ENCODE data around the gene TFAP2A. TPM values are rescaled to one million over a fixed set of nuclear protein-coding genes. Genes with fewer than 3 reads are reported as not detected.

TFAP2A gene
- total RNA-seq, 1 donor from 2014 or later: 0.59 TPM

DNA sequence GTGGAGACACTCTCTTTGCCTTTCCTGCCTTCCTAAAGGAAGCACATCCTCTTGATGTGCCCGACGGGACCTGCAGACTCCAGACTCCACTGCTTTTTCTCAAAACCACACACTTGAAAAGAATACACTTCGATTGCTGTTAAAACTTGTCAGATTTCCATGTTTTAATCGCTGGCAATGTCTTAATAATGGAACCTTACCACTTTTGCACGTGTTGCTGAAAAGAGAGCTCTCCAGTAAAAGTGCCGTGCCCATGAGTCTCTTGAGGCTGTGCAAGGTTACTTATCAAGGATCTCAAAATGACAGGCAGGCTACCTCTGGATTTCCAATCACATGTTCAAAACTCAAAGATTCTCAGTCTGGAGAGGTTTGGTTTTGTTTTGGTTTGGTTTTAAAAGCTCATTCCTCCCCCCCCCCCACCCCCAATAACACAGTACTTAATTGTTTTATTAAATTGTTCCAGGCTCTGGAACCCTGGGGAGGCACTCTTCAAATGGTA, 12.0 kb upstream of the TFAP2A start:
- no peak for DNase-seq (ENCODE audit: low read depth)

DNA sequence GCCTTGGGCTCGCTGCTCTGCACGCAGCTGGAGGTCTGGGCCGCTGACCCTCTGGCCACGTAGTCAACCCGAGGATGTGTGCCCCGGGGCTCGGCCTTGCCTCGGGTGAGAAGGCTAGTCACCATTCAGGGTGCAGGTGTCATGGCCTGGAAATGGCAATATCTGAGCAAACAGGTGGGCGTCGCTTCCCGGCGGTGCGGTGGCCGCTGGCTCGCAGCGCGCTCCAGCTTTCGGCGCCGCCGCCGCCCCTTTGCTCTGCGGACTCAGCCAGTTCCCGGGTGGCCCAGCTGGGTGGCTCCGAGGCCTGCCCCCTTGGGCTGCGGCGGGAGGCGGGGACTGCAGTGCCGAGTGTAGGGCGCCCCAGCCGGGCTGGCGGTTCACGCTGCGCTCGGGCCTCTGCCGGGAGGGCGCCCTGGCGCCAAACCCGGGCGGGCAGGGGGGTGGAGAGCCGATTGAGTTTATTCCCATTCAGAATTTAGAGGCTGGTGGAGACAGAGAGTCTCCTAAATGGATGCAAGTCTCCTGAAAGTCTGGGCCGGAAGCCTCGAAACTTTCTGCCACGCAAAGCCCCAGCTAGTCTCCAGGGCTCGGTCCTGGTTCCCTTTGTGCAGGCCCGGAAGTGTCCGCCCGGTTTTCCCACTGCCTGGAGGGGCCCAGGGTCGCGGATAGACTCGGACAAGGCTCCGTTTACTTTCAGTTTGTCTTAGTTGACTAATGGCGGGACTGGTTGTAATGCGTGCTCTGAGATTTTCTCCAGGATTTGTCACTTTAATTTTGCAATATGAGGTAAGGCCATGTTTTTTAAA, 11.3 kb upstream of the TFAP2A start:
- peak; percentile 57 for DNase-seq (ENCODE audit: low read depth)

DNA sequence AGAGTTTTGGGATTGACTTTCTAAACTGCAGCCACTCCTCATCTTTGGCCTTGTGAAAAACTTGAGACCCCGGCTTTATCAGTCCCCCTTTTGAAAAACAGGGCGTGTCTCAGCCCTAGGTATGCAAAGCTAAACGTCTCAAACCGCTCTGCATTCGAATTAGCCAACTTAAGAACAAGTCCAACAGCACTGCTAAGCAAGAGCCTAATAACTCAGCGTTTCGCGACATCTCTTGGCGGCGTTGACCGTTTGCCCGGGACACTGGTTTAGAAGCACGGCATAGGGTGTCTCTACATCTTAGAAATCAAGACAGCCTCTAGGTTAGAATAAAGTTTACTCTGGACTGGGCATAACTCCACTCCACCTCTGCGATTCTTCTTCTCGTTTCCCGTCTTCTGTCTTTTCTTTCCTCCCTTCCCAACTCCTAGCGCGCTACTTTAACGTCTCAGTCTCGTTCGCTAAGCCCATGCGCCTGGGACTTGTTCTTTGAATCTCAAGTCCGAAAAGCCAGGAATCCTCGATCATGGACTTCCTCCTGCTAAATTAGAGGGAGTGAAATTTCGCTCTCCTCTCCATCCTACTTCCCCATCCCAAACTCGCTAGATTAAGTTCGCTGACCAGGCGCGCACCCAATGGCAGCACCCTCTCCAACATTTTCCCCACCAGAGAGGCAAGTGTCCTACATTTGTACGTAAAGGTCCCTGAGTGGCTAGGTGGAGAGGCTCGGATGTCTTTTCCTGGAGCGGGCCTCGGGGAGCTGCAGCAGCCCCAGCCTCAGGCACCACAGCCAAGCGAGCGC, 10.5 kb upstream of the TFAP2A start:
- no peak for DNase-seq (ENCODE audit: low read depth)

DNA sequence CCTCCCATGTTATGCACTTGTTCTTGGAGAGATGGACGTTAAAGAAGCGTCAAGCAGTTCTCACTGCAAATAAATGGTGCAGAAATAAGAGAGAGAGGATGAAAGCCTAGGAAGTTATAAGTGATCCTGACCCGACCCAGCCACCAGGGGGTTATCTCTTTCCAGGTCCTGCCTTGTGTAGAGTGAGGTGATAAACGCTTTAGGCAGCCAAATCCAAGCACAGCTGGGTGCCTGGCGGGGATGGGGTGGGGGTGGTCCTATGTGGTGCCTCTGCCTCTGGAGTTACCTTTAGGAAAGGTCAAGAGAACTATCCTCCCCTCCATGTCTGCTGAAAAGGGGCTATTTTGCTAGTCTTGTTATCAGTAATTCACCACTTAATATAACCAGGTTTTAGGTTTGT, 9.2 kb upstream of the TFAP2A start:
- DNase-seq (ENCODE audit: low read depth): no peak

DNA sequence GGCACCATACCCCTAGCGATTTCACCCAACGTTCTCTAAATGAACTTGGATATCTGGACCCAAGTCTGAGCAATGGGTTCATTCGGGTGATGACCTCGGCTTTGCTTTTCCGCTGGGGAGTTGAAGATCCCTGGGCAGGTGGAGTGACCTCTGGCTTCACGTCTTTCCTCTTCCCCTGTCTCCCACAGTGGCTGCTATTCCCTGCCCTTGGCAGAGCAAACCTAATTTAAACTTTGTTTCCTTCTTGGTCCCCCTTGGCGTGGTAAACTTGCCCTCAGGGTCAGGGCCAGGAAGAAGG, 7.8 kb upstream of the TFAP2A start:
- DNase-seq (ENCODE audit: low read depth): no peak

DNA sequence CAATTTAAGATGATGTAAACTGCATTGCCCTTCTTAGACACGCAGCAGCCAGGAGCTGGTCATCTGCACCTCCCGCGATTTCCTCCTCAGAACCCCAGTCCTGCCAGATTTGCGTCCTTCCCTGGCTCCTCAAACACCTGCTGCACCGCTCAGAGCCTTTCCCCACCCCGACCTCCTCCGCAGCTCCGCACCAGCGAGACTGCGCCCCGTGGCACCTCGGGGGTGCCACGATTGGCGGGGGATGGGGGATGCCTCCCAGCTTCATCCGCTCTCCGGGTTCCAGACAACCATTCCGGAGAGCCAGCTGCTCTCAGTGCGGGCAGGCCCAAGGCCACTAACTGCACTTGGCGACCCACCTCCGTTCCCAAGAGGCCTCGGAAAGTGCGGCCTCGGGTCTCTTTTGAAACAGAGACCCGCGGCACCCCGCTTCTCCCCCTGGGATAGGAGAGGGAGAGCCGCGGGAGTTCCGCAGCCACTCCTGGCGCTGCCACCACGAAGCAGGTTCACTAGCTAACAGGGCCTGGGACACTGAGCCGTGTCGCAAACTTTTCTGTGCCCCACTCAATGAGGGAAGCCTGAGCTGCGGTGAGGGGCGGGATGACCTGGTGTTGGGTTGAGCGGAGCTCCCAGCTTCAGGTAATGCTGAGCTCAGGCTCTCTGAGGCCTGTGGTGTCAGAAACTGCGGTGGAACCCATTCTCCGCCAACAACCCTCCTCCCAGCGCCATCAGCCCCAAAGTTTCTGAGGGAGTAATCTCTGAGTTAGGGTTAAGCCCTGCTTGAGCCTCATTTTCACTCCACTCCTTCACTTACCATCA, 7.3 kb upstream of the TFAP2A start:
- no peak for DNase-seq (ENCODE audit: low read depth)

DNA sequence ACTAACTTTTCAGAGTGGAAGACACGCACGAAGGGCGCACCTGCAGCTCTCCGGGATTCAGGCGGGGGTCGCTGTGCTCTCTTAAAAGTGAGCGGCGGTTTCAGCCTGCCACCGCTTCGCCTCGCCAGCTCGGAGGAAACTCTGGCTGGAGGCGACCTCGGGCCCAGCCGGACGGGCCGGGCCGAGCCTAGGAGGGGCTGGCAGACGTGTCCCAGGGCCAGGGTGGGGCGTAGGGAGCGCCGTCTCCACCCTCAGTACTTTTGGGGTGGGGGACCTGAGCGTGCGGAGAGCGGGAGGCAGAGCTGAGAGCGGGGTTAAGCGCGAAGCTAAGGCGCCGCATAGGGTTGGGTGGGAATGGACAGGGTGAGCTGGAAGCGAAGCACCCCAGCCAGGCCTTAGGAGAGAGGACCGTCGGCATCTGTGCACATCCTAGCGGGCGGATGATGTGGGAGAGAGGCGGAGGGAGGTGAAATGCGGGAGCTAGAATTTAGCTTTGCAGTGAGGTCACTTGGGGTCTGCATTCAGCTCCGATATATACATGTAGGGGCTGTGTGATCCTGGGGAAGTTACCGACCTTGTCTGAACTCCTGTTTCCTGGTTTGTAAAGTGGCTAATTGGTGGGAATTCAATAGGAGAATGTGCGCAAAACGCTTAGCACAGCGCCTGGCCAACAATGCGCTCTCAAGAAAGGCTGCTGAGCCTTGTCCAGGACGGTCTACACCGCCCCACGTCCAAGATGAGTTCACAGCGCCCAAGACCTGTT, 6.5 kb upstream of the TFAP2A start:
- DNase-seq (ENCODE audit: low read depth): no peak

DNA sequence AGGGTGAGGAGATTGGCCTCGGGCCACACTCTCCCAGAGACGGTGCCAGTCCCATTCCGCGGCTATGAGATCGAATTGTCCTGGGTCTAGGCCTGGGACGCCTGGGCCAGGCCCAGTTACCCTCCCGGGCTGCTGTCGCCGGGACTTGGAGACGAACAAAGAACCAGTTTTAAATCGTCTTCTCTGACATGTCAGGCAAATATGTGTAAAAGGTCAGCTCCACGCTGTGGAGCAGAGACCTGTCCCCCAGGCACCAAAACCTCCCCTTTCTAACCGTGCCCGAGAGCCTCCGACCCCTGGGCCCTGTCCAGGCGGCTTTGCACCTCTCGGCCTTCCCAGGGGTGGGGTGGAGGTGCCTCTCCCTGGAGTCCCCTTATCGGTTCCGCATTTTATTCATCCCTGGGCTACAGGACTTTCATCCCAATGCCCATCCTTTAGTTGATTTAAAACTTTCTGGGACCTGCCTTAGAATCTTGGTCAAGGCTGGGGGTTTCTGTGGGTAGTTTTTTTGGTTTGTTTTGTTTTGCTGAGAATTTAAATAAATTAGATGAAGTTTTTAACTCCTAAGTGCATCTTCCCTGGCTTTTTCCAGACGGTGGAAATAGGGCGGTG, 5.8 kb upstream of the TFAP2A start:
- no peak for DNase-seq (ENCODE audit: low read depth)

DNA sequence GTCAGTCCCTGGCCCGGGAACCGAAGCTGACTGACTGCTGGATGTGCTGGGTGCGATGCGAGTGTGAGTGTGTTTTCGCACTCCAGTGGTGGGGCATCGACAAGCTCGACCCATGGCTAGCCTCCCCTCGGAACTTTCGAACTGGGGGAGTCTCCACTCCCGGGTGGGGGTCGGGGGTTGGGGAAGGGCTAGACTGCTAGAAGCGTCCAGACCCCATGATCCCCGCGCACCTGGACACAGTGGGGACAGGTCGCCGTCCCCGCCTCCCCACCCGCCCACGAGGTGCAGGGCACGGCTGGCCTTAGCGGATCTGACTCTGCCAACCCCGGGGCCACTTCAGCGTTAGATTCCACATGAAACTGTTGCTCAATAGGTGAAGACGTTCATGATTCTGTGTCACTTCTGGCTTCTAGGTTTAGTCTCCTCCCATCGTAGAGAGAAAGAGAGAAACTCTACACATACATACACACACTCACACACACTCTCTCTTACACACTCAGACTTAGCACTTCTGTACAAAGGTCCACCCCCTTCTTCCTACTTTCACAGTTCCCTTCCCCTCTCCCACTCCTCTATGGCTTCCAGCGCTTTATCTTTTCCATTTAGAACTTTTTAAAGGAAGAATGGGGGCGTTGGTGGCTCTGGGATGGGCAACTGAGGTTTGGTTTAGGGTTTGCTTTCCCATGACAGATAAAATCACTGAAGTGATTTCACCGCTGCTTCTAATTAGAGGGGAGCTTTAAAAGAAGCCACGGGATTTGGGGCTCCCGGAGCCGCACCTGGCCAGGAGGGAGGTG, 5.1 kb upstream of the TFAP2A start:
- DNase-seq (ENCODE audit: low read depth): no peak

DNA sequence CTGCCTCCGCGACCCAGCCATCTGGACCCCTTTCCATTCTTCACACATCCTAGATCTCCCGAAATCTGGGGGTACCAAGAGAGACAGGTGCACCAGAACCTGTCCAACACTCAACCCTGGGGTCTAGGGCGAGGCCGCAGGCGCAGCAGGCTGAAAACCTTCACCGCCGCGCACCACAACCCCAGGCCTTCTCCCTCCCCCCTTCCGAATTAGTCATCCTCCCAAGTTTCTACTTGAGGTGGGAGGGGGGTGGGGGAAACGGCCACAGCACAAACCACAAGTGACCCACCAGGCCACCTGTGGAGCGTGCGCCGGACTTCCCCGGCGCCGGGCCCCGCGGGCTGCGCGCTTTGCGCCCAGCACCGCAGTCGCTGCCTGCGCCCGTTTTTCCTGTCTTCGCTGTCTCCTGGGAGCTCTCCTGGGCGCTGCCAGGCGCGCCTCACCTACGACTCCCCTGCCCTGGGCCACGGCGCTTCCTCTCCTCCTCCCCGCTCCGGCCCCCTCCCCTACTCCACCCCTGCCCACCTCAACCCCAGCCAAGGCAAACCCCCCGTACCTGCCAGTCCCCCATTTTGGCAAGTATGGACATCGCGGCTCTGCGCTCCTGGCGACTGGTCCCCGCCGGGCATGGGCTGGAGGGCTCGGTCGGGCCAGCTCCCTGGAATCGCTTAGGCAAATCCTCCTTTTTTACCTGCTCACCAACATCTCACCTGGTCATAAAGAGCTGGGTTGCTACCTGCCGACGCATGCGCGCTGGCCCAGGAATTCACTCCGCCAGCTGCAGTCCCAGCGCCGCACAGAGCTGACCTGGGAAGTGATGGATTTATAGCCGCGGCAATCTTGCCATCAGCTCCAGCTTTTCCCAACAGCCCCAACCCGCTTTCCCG, 4.2 kb upstream of the TFAP2A start:
- DNase-seq (ENCODE audit: low read depth): no peak

DNA sequence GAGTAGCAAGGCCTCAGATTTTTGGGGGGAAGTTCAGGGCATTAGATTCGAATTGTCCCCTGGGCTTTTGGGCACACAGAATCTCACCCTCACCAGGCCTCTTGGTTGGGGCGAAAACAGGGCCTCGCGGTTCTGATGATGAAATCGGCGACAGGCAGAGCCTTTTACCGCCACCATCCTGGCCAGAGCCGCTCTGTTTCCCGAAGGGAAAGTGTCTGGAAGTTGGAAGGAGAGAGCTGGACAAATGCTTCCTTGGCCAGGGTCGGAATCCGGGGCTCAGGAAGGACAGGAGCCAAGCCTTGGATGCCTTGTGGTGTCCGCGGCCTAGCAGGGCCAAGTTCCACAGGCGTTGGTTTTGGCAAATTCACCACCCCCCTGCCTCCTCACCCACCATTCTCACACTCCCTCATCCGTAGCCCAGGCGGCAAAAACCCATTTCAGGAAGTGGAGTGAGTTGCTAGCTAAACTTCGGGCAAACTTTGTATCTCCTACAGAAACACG, 3.5 kb upstream of the TFAP2A start:
- DNase-seq (ENCODE audit: low read depth): no peak

DNA sequence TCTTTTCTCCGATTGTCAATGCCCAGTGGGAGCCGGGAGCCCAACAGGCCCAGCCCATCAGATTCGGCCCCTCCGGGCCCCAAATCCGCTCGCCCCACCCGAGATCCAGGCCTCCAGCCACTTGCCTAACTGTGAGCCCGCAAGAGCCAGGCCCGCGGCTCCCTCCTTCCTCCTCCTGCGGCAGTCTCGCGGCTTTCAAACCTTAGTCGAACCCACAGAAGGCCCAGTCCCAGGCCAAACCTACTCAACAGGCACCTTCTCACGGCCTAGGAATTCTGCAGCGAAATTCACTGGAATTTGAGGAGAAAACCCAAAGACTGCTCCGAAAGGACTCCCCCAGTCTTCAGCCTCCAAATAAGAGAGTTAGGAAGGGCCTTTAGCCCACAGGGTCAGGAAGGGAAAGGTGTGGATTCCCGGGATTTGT, 2.8 kb upstream of the TFAP2A start:
- no peak for DNase-seq (ENCODE audit: low read depth)

DNA sequence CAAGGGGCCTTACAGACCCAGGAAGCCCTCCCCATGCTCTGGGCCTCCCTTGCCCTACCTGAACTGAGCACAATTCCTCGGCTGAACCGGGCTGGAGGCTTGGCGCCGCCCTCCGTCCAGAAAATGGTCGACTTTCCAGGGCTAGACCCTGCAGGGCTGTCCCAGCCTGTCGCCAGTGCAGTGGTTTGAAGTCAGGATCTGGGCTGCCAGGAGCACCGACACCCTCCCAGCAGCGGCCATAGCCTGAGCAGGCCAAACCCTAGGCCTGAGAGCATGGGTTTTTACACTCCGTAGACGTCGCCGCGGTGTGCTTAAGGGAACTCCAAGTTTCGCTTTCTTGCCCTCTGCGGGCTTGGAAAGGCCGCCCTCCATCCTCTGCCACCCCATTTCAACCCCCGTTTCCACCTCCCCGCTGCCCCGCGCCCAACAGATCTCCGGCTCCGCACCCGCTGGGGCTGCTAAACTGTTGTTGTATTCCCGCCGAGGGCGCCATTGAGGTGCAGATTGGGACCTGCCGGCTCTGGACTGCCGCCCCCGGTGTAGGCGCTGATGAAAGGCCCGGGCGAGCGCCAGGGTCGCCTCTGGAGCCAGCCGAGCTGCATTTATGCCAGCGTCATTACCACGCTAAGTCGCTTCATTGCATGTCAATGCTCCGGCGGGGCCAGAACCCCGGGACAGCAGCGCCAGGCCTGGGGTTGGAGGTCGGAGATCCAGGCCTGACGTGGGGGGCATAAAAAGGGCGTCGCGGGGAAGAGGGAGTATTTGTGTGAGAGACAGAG, 2.2 kb upstream of the TFAP2A start:
- no peak for DNase-seq (ENCODE audit: low read depth)

DNA sequence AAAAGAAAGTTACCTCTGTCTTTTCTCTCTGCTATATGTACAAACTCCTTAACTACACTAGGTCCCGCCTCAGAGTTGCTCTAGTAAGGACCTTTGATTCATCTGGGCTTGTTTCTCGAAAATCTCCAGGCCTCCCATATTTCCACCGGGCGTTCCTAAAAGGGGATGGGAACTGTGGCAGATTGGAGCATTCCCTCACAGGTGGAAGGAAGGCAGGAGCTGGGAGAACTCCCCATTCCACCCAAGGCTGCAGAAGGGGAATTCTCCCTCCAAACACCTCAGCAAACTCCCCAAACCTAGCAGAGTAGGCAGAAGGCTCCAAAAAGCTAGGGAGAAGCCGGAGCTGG, 1.6 kb upstream of the TFAP2A start:
- DNase-seq (ENCODE audit: low read depth): no peak

DNA sequence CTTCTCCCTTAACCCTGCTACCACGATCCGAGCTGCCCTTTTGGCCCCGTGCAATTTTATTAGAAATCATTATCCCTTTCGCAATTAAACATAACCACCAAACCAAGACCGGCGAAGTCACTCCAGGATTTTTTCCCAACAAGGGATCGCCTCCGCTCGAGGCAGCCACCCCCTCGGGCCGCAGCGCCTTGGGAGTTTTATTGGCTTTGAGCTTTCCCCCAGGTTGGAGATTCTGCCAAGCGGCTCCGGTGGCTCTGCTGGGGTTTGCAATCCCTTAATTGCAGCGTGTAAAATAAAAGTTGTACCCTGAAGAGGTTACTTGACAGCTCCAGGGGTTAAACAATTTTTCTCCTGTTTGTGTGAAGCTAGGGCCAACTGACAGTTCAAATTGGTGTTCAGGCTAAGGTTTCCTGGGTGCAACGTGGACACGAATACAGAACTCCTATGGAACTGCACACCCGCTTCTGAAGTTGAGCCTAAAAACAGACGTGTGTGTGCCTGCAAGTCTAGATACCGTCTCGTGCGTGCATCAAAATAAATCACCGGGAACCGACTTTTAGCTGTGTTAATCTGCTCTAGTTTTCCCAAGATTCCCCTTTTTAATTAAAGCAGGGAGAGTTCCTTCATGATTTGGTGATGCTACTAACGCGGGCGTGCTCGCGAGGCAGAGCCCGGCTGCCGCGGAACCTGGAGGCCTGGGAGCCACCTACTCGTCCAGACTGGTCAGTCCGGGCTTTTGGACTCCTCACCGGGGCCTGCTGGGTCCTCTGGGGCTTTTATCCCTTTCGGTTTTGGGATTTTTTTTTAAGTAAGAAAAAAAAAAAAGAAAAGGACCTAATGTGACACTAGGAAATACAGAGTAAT, 975 bp upstream of the TFAP2A start:
- no peak for DNase-seq (ENCODE audit: low read depth)

DNA sequence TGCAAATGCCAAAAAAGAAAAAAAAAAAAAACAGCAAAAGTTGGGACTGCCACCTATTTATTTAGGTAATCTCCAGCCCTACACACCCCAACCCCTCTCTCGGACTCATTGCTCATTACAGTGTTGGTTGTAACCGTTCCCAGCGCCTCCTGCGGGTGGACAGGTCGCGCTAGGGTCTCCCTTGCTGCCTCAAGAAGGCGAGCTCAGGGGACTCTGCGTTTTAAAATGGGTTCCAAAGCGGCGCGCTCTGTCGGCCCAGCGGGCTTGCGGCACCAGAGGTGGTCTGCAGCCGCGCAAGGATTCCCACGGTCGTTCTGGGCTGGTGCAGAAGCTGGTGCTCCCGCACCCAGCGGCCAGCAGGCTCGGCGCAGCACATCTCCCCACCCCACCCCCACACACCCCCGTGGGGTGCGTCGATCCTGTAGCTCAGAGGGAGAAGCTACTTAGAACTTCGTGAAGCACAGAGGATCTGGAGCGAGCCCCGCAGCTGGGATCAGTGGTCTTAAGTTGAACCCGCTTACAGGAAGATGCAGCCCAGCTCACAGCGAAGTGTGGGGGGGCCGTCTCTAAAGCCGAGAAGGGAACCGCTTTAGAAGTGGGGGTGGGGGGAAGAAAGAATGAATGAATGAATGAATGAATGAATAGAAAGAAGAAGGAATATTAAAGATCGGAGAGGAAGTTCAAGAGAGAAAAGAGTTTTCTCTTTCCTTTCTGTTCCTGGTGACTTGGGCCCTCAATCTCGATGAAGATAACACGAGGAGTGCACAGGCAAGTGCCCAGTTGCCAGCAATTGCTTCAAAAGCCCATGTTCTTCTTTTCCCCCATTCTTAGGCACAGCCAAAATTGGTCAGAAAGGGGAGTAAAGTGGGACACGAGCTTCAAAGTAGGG, 780 bp downstream of the TFAP2A start:
- DNase-seq (ENCODE audit: low read depth): peak; percentile 48

All from myocyte (in vitro differentiated cells).